ENCODE data around the gene MACF1. TPM values are rescaled to one million over a fixed set of nuclear protein-coding genes. Genes with fewer than 3 reads are reported as not detected.

MACF1 gene
- total and polyA plus RNA-seq, 4 donors: 23.3 to 216 (median 51.2) TPM

DNA sequence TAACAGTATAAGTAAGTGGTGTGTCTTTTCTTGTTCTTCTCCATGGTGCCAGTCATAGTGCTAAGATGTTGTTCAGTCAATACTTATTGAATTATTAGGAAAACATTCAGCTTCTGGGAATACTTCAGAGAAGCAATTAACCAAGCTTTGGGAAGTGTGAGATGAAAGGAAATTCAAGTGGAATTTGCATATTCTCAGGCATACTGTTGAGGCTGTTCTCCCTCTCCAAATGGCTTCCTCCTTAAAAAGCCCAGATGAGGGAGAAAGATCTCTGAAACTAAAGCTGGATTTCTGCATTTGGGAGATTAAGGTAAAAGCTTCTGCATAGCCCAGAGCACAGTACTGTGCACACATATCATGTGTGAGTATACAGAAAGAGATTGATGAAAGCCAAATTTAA, 73.4 kb downstream of the MACF1 start:
- no peaks in the 10 kb centered on the region for H3K9me3 ChIP-seq (ENCODE audit: control insufficient read depth in 4 of 4, low read length in 3 of 4)
- H3K36me3 ChIP-seq (ENCODE audit: control insufficient read depth in 4 of 4, insufficient read depth in 3 of 4, low read depth in 1 of 4, low read length in 3 of 4): peaks cover 3 to 8% (median 5%) of the 10 kb centered on the region in 4 donors
- no peak for TF ChIP-seq HNF4A (conservative IDR thresholded peaks at IDR 0.05)
- TF ChIP-seq MAX (IDR thresholded peaks at IDR 0.05): no peak
- no peak for TF ChIP-seq FOXA2 (IDR thresholded peaks at IDR 0.05)
- TF ChIP-seq YY1 (IDR thresholded peaks at IDR 0.05): no peak
- no peak for TF ChIP-seq HNF4G (IDR thresholded peaks at IDR 0.05)
- no peak for TF ChIP-seq GABPA (IDR thresholded peaks at IDR 0.05 in 1 of 2, conservative IDR thresholded peaks at IDR 0.05 in 1 of 2)
- TF ChIP-seq REST (IDR thresholded peaks at IDR 0.05): no peak
- TF ChIP-seq EGR1 (IDR thresholded peaks at IDR 0.05; ENCODE audit: low read depth in 2 of 2): no peak
- no peak for TF ChIP-seq RXRA (IDR thresholded peaks at IDR 0.05)
- TF ChIP-seq TAF1 (conservative IDR thresholded peaks at IDR 0.05): no peak
- TF ChIP-seq JUND (IDR thresholded peaks at IDR 0.05): no peak
- TF ChIP-seq CTCF (IDR thresholded peaks at IDR 0.05; ENCODE audit: low read depth, low read length, missing input control): no peak
- TF ChIP-seq ATF3 (IDR thresholded peaks at IDR 0.05): no peak
- no peak for TF ChIP-seq FOXA1 (IDR thresholded peaks at IDR 0.05)
- TF ChIP-seq NR2F2 (IDR thresholded peaks at IDR 0.05): no peak
- TF ChIP-seq, protein P1, sequence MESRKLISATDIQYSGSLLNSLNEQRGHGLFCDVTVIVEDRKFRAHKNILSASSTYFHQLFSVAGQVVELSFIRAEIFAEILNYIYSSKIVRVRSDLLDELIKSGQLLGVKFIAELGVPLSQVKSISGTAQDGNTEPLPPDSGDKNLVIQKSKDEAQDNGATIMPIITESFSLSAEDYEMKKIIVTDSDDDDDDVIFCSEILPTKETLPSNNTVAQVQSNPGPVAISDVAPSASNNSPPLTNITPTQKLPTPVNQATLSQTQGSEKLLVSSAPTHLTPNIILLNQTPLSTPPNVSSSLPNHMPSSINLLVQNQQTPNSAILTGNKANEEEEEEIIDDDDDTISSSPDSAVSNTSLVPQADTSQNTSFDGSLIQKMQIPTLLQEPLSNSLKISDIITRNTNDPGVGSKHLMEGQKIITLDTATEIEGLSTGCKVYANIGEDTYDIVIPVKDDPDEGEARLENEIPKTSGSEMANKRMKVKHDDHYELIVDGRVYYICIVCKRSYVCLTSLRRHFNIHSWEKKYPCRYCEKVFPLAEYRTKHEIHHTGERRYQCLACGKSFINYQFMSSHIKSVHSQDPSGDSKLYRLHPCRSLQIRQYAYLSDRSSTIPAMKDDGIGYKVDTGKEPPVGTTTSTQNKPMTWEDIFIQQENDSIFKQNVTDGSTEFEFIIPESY (IDR thresholded peaks at IDR 0.05): no peak
- TF ChIP-seq RAD21 (IDR thresholded peaks at IDR 0.05): no peak
- no peak for TF ChIP-seq SP1 (IDR thresholded peaks at IDR 0.05)
- H3K4me3 ChIP-seq (ENCODE audit: low read depth in 1 of 3, low read length in 3 of 3): no peak overlapping the region
- no peak overlapping the region for H3K27ac ChIP-seq (ENCODE audit: low read depth in 1 of 2, low read length in 2 of 2)
- no peak for DNase-seq (ENCODE audit: low spot score)
- H3K4me1 ChIP-seq (ENCODE audit: control insufficient read depth in 4 of 4, insufficient read depth in 4 of 4, low read length in 3 of 4): peaks cover 0 to 3% (median 0%) of the 10 kb centered on the region in 4 donors
- no peak overlapping the region for H3K9ac ChIP-seq (ENCODE audit: low read depth in 1 of 2, low read length in 2 of 2)
- no peaks in the 10 kb centered on the region for H3K27me3 ChIP-seq (ENCODE audit: control insufficient read depth in 4 of 4, insufficient read depth in 4 of 4, low read length in 3 of 4)
